Left lobe of liver (tissue), 2 donors: ENCODE measurements around the gene DGCR8. TPM values are rescaled to one million over a fixed set of nuclear protein-coding genes. Genes with fewer than 3 reads are reported as not detected.

Source experiments
- ATAC-seq: fragments of 200-7000 bp; cut with Tn5 transposase; one replicate; pipeline ENCODE4 v1.9.1; 2020; ENCODE audit warnings: mild to moderate bottlenecking, moderate library complexity
- DNase-seq: peaks from one replicate; pipeline ENCODE4 v3.0.0-alpha.2; 2020; ENCODE audit warnings: low spot score
- total RNA-seq: library from RNA; stranded (reverse); gene quantifications from one replicate; pipeline ENCODE4 v1.2.1, GENCODE V29; 2021
- donor health status: DM: no; HTN: no; CAD: no; lungs with moderate emphysema.
- donor health status: DM: no; HTN: yes; CAD: no.

DGCR8 gene
- total RNA-seq = 26.9 TPM

GRCh38 chr22:20079745-20080444 lies at the start of gene DGCR8:
TSS of gene DGCR8 (plus strand) at chr22:20080241. CDS start at chr22:20085964, 5,723 bp downstream.
- ATAC-seq (peak; percentile 86), DNase-seq (peak; percentile 97)

GRCh38 chr22:20031732-20032406 lies 48.2 kb upstream of the DGCR8 start:
- no peak for DNase-seq
- ATAC-seq = no peak

- ATAC-seq (no peak), DNase-seq (no peak)
These were observed 47.5 kb upstream of the DGCR8 start for GRCh38 chr22:20032407-20032991.

GRCh38 chr22:20033045-20033706 lies 46.9 kb upstream of the DGCR8 start:
- DNase-seq (peak; percentile 93), ATAC-seq (peak; percentile 92)

- ATAC-seq (no peak), DNase-seq (no peak)
These were observed 45.9 kb upstream of the DGCR8 start for GRCh38 chr22:20034143-20034542.

GRCh38 chr22:20035375-20036083 lies 44.5 kb upstream of the DGCR8 start:
- ATAC-seq = no peak
- DNase-seq = no peak

GRCh38 chr22:20036084-20036482 lies 44.0 kb upstream of the DGCR8 start:
- ATAC-seq = no peak
- no peak for DNase-seq

GRCh38 chr22:20036535-20037392 lies 43.3 kb upstream of the DGCR8 start:
- no peak for ATAC-seq
- DNase-seq = no peak

GRCh38 chr22:20037419-20037818 lies 42.6 kb upstream of the DGCR8 start:
- DNase-seq = no peak
- no peak for ATAC-seq

GRCh38 chr22:20038574-20038973 lies 41.5 kb upstream of the DGCR8 start:
- ATAC-seq (no peak), DNase-seq (no peak)

GRCh38 chr22:20039683-20040325 lies 40.2 kb upstream of the DGCR8 start:
- DNase-seq = no peak
- ATAC-seq = no peak

GRCh38 chr22:20040327-20041200 lies 39.5 kb upstream of the DGCR8 start:
- DNase-seq = no peak
- no peak for ATAC-seq

GRCh38 chr22:20043057-20043996 lies 36.7 kb upstream of the DGCR8 start:
- no peak for DNase-seq
- ATAC-seq = no peak

GRCh38 chr22:20043997-20044342 lies 36.1 kb upstream of the DGCR8 start:
- ATAC-seq = no peak
- DNase-seq = no peak

- DNase-seq (no peak), ATAC-seq (no peak)
These were observed 35.4 kb upstream of the DGCR8 start for GRCh38 chr22:20044495-20045151.

GRCh38 chr22:20046730-20047129 lies 33.3 kb upstream of the DGCR8 start:
- DNase-seq (no peak), ATAC-seq (no peak)

GRCh38 chr22:20051927-20052308 lies 28.1 kb upstream of the DGCR8 start:
- ATAC-seq = no peak

More at GRCh38 chr22:20051927-20052308, 28.1 kb upstream of the DGCR8 start:
- DNase-seq = no peak
